Astrocyte (in vitro differentiated cells and primary cell): ENCODE measurements around the gene MRTFA. TPM values are rescaled to one million over a fixed set of nuclear protein-coding genes. Genes with fewer than 3 reads are reported as not detected.

ENCODE experiments used
- DNase-seq: peaks from one replicate; pipeline ENCODE4 v3.0.0-alpha.2; 2010; ENCODE audit warnings: low read depth
- FAIRE-seq: peaks from 2 replicates; lab custom pipeline; 2011; peaks lifted over from hg19 to GRCh38; lab: Jason Lieb, UNC
- H2AFZ ChIP-seq: 2 replicates; pipeline ENCODE4 v1.6.0; 2012; ENCODE audit warnings: low read depth, low read length, inconsistent platforms
- H3K27ac ChIP-seq: 2 replicates; pipeline ENCODE4 v1.5.1; 2011; ENCODE audit warnings: low read depth, low read length, inconsistent platforms
- H3K27me3 ChIP-seq: 2 replicates; pipeline ENCODE4 v1.6.0; 2011; ENCODE audit warnings: low read length, inconsistent platforms; ENCODE audit not compliant: insufficient read depth
- H3K36me3 ChIP-seq: 2 replicates; pipeline ENCODE4 v1.5.1; 2011; ENCODE audit warnings: low read length, inconsistent platforms; ENCODE audit not compliant: insufficient read depth
- H3K4me1 ChIP-seq: 2 replicates; pipeline ENCODE4 v1.5.1; 2011; ENCODE audit warnings: low read length, inconsistent platforms; ENCODE audit not compliant: insufficient read depth
- H3K4me2 ChIP-seq: 2 replicates; pipeline ENCODE4 v1.6.0; 2012; ENCODE audit warnings: low read length, inconsistent platforms
- H3K4me3 ChIP-seq: 2 replicates; pipeline ENCODE4 v1.5.1; 2011; ENCODE audit warnings: low read depth, mild to moderate bottlenecking, low read length, inconsistent platforms; ENCODE audit not compliant: insufficient read depth
- H3K79me2 ChIP-seq: 2 replicates; pipeline ENCODE4 v1.6.0; 2012; ENCODE audit warnings: mild to moderate bottlenecking, low read length, inconsistent platforms; ENCODE audit not compliant: insufficient read depth
- H3K9ac ChIP-seq: 2 replicates; pipeline ENCODE4 v1.6.0; 2012; ENCODE audit warnings: mild to moderate bottlenecking, low read length, inconsistent platforms
- H3K9me3 ChIP-seq: 2 replicates; pipeline ENCODE4 v1.5.1; 2012; ENCODE audit warnings: low read depth, mild to moderate bottlenecking, low read length, inconsistent platforms; ENCODE audit not compliant: insufficient read depth
- H4K20me1 ChIP-seq: 2 replicates; pipeline ENCODE4 v1.6.0; 2012; ENCODE audit warnings: low read length, inconsistent platforms; ENCODE audit not compliant: insufficient read depth
- H3K27ac Mint-ChIP-seq: one replicate; pipeline ENCODE4 v1.8.0; 2021; ENCODE audit warnings: mild to moderate bottlenecking, mixed read lengths; ENCODE audit not compliant: unreplicated experiment
- H3K27me3 Mint-ChIP-seq: one replicate; pipeline ENCODE4 v1.8.0; 2021; ENCODE audit warnings: low read depth, mixed read lengths; ENCODE audit not compliant: unreplicated experiment
- H3K36me3 Mint-ChIP-seq: one replicate; pipeline ENCODE4 v1.8.0; 2021; ENCODE audit warnings: low read depth, mixed read lengths; ENCODE audit not compliant: unreplicated experiment
- H3K4me1 Mint-ChIP-seq: one replicate; pipeline ENCODE4 v1.8.0; 2021; ENCODE audit warnings: low read depth, mixed read lengths; ENCODE audit not compliant: unreplicated experiment
- H3K4me3 Mint-ChIP-seq: one replicate; pipeline ENCODE4 v1.8.0; 2021; ENCODE audit warnings: mild to moderate bottlenecking, moderate library complexity, mixed read lengths; ENCODE audit not compliant: unreplicated experiment
- H3K9me3 Mint-ChIP-seq: one replicate; pipeline ENCODE4 v1.8.0; 2021; ENCODE audit warnings: mild to moderate bottlenecking, mixed read lengths; ENCODE audit not compliant: unreplicated experiment
- CTCF ChIP-seq: IDR thresholded peaks from 2 replicates; pipeline ENCODE4 v1.5.1; 2011; ENCODE audit warnings: low read depth, mild to moderate bottlenecking, inconsistent platforms, low read length, moderate library complexity; ENCODE audit not compliant: insufficient read depth
- EZH2 ChIP-seq: IDR thresholded peaks from 2 replicates; pipeline ENCODE4 v1.6.1; 2012; ENCODE audit warnings: mild to moderate bottlenecking, low read length, inconsistent platforms; ENCODE audit not compliant: insufficient read depth
- total RNA-seq: library from RNA; stranded (reverse); gene quantifications from 2 replicates; pipeline ENCODE4 v1.2.1, GENCODE V29; 2021

Gene MRTFA
- total RNA-seq, 1 donor from 2014 or later: 74.3 TPM

GRCh38 chr22:40520562-40520961 is 116.0 kb downstream of the MRTFA start:
- H3K9me3 ChIP-seq: no peaks in the 10 kb centered on the region
- H3K4me3 ChIP-seq: no peak overlapping the region
- no peak overlapping the region for H3K9ac ChIP-seq
- Mint-ChIP-seq H3K9me3 (no peaks in the 10 kb centered on the region), H3K27me3 (no peaks in the 10 kb centered on the region), H3K36me3 (peaks cover 18% of the 10 kb centered on the region), H3K4me3 (no peak overlapping the region), H3K27ac (no peak overlapping the region), H3K4me1 (peaks cover 12% of the 10 kb centered on the region)
- peaks cover 99% of the 10 kb centered on the region for H3K79me2 ChIP-seq
- no peak for TF ChIP-seq CTCF
- TF ChIP-seq EZH2: no peak
- H3K4me2 ChIP-seq: no peak overlapping the region
- peaks cover 7% of the 10 kb centered on the region for H3K4me1 ChIP-seq
- peaks cover 10% of the 10 kb centered on the region for H3K36me3 ChIP-seq
- no peak overlapping the region for H2AFZ ChIP-seq
- no peak overlapping the region for H3K27ac ChIP-seq
- DNase-seq (no peak), FAIRE-seq (no peak)
- no peaks in the 10 kb centered on the region for H3K27me3 ChIP-seq
- H4K20me1 ChIP-seq: peaks cover 19% of the 10 kb centered on the region

GRCh38 chr22:40519948-40520331 is 116.6 kb downstream of the MRTFA start:
- Histone ChIP-seq H3K27ac (no peak overlapping the region), H3K9me3 (no peaks in the 10 kb centered on the region), H3K4me1 (peaks cover 7% of the 10 kb centered on the region), H3K9ac (no peak overlapping the region), H2AFZ (no peak overlapping the region), H4K20me1 (peaks cover 19% of the 10 kb centered on the region), H3K4me2 (no peak overlapping the region), H3K79me2 (peaks cover 99% of the 10 kb centered on the region), H3K4me3 (no peak overlapping the region), H3K36me3 (peaks cover 10% of the 10 kb centered on the region), H3K27me3 (no peaks in the 10 kb centered on the region)
- no peak for DNase-seq
- Mint-ChIP-seq H3K4me1 (peaks cover 14% of the 10 kb centered on the region), H3K27me3 (no peaks in the 10 kb centered on the region), H3K27ac (no peak overlapping the region), H3K36me3 (peaks cover 18% of the 10 kb centered on the region), H3K4me3 (no peak overlapping the region), H3K9me3 (no peaks in the 10 kb centered on the region)
- FAIRE-seq: no peak
- no peak for TF ChIP-seq EZH2
- no peak for TF ChIP-seq CTCF

- no peak for DNase-seq
- Mint-ChIP-seq H3K27ac (no peak overlapping the region), H3K4me1 (peaks cover 14% of the 10 kb centered on the region), H3K9me3 (no peaks in the 10 kb centered on the region), H3K4me3 (no peak overlapping the region), H3K36me3 (peaks cover 18% of the 10 kb centered on the region), H3K27me3 (no peaks in the 10 kb centered on the region)
- no peaks in the 10 kb centered on the region for H3K9me3 ChIP-seq
- H3K4me3 ChIP-seq: no peak overlapping the region
- TF ChIP-seq CTCF: no peak
- no peak for TF ChIP-seq EZH2
- peaks cover 19% of the 10 kb centered on the region for H4K20me1 ChIP-seq
- H3K27ac ChIP-seq: peak overlapping the region; percentile 18
- H3K27me3 ChIP-seq: no peaks in the 10 kb centered on the region
- H3K4me2 ChIP-seq: no peak overlapping the region
- peaks cover 10% of the 10 kb centered on the region for H3K36me3 ChIP-seq
- H3K79me2 ChIP-seq: peaks cover 98% of the 10 kb centered on the region
- FAIRE-seq: no peak
- peaks cover 7% of the 10 kb centered on the region for H3K4me1 ChIP-seq
- H3K9ac ChIP-seq: no peak overlapping the region
- H2AFZ ChIP-seq: no peak overlapping the region
Measured at GRCh38 chr22:40519284-40519947, 117.1 kb downstream of the MRTFA start.
